GM10847 (cell line): ENCODE data around the gene ACOX3.

Experiments
- POLR2A ChIP-seq: IDR thresholded peaks from 2 replicates; pipeline ENCODE4 v1.6.1; 2011; ENCODE audit not compliant: insufficient read length; ENCODE audit errors: extremely low read depth

ACOX3 gene

GRCh38 chr4:8369426-8370105, 71.0 kb downstream of the ACOX3 start:
- TF ChIP-seq POLR2A, result no peak

- TF ChIP-seq POLR2A, result no peak
These were observed 71.5 kb downstream of the ACOX3 start for GRCh38 chr4:8368998-8369397.

- TF ChIP-seq POLR2A, result no peak
These were observed 72.5 kb downstream of the ACOX3 start for GRCh38 chr4:8368061-8368481.

- TF ChIP-seq POLR2A, result no peak
These were observed 73.9 kb downstream of the ACOX3 start for GRCh38 chr4:8366601-8367000.

- no peak for TF ChIP-seq POLR2A
These were observed 74.6 kb downstream of the ACOX3 start for GRCh38 chr4:8365951-8366350.

GRCh38 chr4:8365353-8365752, 75.2 kb downstream of the ACOX3 start:
- no peak for TF ChIP-seq POLR2A

- TF ChIP-seq POLR2A, result no peak
These were observed 75.6 kb downstream of the ACOX3 start for GRCh38 chr4:8364848-8365350.

- no peak for TF ChIP-seq POLR2A
These were observed 76.4 kb downstream of the ACOX3 start for GRCh38 chr4:8364141-8364540.

GRCh38 chr4:8362483-8362882, 78.0 kb downstream of the ACOX3 start:
- TF ChIP-seq POLR2A, result no peak

GRCh38 chr4:8359193-8359592, 81.3 kb downstream of the ACOX3 start:
- no peak for TF ChIP-seq POLR2A

- no peak for TF ChIP-seq POLR2A
These were observed 83.7 kb downstream of the ACOX3 start for GRCh38 chr4:8356856-8357255.

GRCh38 chr4:8355864-8356565, 84.5 kb downstream of the ACOX3 start:
- TF ChIP-seq POLR2A, result no peak

GRCh38 chr4:8355306-8355705, 85.2 kb downstream of the ACOX3 start:
- no peak for TF ChIP-seq POLR2A

- TF ChIP-seq POLR2A, result no peak
These were observed 86.5 kb downstream of the ACOX3 start for GRCh38 chr4:8353912-8354453.

GRCh38 chr4:8353158-8353669, 87.3 kb downstream of the ACOX3 start:
- TF ChIP-seq POLR2A, result no peak
